Peyer's patch (tissue), 4 donors: ENCODE results near the gene ADGRG1.

ENCODE experiments used
- POLR2A ChIP-seq, 2 donors: fragments of 450-650 bp; IDR thresholded peaks; one replicate each; pipeline ENCODE4 v1.5.1; 2017; ENCODE audit warnings: antibody characterized with exemption in 2 of 2, mild to moderate bottlenecking in 2 of 2, moderate library complexity in 2 of 2
- TF ChIP-seq, protein P1 (sequence below), 6 experiments: fragments of 450-650 bp in 4 of 6; fragments of 200-600 bp in 2 of 6; sonication (generic) in 1 of 6; IDR thresholded peaks; one replicate each; pipeline ENCODE4 v1.5.1; 2017 to 2019; ENCODE audit warnings: antibody characterized with exemption in 6 of 6, mild to moderate bottlenecking in 3 of 6, moderate library complexity in 1 of 6

DNA sequence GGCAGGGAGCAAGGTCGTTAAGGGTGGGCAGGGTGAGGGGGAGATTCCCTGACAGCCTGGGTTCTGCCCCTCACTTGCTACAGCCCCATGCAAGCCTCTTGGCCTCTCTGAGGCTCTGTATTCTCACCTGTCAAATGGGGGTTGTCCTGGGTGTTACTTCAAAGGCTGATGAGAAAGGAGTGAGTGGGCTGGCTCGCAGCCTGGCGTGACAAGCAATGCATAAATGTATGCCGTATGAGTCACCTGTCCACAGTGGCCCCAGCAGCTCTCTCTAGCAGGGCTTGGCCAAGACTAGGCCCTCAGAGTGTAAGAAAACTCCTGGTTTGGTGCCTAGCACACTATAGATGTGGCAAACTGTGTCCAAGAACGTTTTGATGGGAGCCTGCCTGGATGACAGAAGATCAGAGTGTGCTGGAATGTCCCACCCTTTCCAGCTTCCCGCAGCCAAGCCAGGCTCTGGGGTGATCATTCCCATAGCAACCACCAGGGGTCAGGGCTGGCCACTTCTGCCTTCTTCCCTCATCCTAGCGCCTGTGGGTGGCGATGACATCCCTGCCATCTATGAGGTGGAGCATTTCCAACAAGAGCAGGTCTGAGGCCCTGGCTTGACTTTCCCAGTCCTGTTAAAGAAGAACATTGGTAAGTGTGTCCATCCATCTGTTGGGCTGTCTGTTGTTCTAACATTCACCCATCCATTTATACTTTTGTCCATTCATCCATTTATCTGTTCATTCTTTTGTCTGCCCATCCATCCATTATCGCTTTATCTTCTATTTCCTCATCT is 37.2 kb upstream of the ADGRG1 start:
- TF ChIP-seq, protein P1, sequence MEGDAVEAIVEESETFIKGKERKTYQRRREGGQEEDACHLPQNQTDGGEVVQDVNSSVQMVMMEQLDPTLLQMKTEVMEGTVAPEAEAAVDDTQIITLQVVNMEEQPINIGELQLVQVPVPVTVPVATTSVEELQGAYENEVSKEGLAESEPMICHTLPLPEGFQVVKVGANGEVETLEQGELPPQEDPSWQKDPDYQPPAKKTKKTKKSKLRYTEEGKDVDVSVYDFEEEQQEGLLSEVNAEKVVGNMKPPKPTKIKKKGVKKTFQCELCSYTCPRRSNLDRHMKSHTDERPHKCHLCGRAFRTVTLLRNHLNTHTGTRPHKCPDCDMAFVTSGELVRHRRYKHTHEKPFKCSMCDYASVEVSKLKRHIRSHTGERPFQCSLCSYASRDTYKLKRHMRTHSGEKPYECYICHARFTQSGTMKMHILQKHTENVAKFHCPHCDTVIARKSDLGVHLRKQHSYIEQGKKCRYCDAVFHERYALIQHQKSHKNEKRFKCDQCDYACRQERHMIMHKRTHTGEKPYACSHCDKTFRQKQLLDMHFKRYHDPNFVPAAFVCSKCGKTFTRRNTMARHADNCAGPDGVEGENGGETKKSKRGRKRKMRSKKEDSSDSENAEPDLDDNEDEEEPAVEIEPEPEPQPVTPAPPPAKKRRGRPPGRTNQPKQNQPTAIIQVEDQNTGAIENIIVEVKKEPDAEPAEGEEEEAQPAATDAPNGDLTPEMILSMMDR (IDR thresholded peaks at IDR 0.05): peak; percentile 33 to 95 (median 88)
- no peak for TF ChIP-seq POLR2A (IDR thresholded peaks at IDR 0.05)
